Cortex of kidney (tissue), 1 donor: ENCODE results near the gene MKLN1.
"Not testable (repeated sequence)": the region's sequence is repeated elsewhere in the genome, so short reads cannot be mapped to it uniquely, and the experiment has no call there.

Experiments
- DNase-seq: peaks from one replicate; lab custom pipeline; 2025; lab: John Stamatoyannopoulos, UW

MKLN1 gene

DNA sequence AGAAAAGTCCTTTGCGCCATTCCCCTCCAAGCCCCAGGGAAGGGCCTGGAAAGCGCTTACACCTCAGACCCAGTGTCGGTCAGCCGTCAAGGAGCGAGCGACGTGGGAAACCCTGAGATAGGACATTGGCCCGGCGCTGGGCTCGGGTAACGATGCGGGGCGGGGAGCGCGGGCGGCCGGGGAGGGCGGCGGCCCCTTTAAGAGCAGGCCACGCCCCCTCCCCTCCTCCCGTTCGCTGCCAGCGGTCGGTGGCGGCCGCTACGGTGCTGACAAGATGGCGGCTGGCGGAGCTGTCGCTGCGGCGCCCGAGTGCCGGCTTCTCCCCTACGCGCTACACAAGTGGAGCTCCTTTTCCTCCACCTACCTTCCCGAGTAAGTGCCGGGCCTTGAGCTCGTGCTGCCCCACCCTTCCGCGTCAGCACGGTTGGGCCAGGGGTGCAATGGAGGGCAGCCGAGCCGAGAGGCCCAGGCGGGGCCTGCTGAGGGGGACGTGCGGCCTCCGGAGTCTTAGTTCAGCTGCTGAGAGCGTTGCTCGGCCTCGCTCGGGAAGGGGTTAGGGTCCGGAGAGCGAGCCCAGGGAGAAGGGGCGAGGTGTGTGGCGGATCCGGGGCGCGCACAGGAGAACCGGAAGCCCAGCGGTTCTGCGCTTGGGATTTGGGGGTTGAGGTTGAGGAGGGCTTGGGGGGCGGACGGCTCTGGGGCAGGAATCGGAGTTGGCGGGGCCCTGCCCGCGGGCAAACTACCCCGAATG is at the start of gene MKLN1:
MKLN1 (plus strand) TSS at position 251 of the 751 bp plus-strand sequence; CDS start at position 275, 24 bp downstream.
- peak; percentile 57 for DNase-seq

DNA sequence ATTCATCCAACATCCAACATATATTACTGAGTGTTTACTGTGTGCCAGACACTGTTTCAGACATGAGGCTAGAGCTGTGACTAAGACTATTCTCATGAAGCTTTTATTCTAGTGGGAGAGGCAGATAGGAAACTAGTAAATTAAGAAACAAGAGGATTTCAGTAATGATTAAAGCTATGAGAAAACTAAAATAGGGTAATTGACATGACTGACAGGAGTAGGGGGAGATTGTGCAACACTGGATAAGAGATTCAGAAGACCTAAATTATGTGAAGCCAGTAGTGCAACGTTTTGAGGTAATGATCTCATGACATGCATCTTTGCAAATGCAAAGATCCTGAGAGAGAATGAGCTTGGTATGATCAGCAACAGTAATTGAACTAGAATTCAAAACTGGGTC is 48.6 kb upstream of the MKLN1 start:
- DNase-seq, result no peak

DNA sequence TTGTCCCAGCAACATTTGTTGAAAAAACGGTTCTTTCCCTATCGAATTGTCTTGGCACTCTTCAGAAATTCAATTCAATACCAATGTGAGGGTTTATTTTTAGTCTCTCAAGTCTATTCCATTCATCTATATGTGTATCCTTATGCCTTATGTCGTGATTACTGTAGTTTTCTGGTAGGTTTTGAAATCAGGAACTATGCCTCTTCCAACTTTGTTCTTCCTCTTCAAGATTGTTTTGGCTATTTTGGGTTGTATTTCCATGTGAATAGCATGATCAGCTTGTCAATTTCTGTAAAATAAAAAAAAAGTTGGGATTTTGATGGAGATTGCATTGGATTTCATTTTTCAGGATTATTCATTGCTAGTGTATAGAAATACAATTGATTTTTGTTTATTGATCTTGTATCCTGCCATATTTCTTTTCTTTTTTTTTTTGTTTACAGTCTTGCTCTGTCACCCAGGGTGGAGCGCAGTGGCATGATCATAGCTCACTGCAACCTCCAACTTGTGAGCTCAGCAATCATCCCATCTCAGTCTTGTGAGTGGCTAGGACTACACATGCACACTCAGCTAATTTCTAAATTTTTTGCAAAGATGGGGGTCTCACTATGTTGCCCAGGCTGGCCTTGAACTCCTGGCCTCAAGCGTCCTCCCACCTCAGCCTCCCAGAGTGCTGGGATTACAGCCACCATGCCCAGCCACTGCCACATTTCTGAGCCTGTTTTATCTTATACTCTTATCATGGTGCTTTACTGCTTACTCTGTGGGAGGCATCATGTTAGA is 46.2 kb upstream of the MKLN1 start:
- no peak for DNase-seq

DNA sequence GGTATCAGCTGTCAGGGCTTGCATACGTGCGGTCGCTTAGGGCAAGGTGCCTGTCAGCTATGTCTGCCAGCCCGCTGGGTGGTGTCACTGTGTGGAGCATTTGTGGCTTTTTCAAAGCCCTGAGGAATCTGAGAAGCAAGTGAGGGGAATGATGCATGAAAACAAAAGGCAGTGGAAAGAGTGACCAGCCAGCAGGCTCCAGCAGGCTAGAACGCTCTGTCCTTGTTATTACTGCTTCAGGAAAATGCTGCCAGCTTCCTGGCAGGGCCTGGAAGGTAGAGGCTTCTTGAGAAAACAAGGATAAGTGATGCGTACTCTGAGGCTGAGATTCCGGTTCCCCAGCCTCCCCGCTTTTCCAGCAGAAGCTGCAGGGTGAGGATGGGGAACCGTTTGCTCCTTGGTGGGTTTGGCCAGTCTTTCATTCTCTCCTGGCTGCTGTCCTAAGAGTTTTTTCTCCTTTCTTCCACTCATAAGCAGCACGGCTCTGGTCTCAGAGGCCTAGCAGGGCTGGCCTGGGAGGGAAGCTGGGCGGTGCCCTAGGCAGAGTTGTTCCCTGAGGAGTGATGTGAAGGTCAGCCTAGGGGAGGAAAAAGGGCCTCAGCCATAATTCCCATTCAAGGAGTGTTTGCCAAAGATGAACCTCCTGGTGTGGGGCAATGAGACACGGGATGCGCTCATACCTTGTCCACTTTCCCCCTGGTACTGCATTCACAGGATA is 42.8 kb upstream of the MKLN1 start:
- DNase-seq, result no peak

DNA sequence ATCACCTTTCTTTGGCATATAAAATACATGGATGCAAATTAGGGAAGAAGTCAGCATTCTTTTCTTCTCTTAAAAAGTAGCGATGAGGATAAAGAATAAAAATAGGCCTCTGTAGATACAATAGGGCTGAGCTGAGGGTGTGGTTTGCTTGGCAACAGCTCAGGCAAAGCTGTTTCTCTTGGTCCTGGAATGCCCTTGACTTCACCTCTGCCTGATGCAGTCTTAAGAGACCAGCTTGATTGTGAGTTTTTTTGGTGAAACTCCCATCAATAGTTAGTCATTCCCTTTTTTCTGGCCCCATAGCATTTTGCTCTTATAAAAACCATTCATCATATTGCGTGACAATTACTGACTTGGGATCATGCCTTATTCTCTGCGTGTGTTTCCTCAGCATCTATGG is 42.1 kb upstream of the MKLN1 start:
- DNase-seq, result no peak

DNA sequence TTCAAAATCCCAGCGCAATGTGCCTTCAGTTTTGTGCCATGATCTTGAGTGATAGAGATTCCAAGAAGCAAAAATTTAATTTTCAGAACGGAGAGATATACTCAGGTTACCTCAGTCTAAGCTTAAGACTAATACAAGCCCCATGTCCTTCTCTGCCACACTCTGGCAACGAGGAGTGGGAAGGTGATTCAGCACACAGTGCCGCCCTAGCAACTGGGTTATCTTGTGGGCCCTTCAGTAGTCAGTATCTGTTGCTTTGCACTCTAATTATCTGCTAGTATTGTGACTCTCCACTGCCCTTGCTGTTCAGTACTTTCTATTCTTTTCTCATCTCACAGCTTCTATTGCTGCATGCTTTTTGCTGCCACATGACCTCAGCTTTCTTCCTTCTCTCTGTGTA is 39.2 kb upstream of the MKLN1 start:
- DNase-seq, result no peak

DNA sequence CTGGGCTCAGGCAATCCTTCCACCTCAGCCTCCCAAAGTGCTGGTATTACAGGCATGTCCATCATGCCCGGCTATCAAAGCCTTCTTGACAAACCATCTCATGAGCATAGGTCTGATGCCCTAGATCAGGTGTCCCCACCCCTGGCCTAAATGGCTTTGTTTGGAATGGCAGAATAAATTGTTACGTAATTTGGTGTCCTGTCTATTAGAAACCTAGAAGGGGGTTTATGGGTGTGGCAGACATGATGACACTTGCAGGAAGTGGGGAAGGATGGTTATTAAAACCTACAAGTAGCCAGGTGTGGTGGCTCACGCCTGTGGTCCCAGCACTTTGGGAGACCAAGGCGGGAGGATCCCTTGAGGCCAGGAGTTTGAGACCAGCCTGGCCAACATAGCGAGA is 38.6 kb upstream of the MKLN1 start:
- no peak for DNase-seq

DNA sequence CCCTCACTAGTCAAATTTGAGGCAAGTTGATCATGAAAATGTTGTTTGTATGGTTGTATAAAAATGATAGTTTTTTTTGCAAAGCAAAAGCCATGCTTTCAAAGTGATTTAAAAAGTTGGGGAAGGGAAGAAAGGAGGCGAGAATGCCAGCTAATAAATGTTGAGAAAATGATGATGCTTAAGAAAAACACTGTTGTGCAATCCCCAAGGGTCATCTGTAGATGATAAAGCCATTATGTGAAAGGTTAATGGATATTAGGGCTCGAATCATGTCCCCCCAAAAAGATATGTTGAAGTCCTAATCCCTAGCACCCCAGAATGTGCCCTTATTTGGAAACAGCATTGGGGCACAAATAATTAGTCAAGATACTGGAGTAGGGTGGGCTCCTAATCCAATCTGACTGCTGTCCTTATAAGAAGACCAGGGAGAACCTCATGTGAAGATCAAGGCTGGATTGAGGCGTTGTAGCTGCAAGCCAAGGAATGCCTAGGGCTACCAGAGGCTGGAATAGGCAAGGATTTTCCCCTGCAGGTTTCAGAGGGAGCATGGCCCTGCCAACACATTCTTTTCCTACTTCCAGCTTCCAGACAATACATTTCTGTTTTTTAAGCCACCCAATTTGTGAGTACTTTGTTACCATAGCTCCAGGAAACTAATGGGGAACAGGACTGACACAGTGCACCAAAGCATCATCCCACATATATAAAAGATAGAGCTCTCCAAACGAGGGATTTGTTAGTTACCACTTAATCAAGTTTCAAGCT is 35.4 kb upstream of the MKLN1 start:
- DNase-seq, result no peak

DNA sequence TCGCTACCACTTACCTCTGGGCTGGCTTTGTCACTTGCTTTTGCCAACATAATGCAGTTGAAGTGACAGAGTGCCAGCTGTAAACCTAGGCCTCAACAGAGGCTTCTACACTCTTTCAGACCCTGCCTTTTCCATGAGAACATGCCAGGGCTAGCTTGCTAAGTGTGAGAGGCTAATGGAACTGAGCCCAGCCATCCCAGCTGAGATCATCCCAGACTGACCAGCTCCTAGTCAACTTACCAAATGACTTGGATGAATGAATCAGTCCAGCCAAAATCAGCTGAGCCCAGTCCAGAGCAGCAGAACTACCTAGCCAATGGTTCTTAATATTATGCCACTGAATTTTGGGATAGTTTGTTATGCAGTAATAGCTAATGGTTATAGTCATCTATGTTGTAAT is 34.7 kb upstream of the MKLN1 start:
- DNase-seq, result no peak

DNA sequence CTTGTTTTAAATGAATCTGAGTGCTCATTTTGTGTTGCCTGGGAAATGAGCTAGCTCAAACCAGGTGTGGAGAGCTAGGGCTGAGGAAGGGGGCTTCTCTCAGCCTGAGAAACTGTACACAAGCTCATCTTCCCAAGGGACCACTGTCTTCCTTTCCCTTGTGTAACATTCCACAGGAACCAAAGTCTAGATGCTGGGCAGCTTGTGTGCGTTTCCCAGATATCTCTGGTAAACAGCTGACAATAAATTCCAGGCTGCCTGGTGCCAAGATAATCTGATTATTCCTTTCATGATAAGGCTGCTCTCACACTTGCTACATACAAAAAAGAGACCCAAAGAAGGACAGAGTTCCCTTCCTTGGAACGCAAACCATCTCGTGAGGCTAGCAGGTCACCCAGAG is 33.1 kb upstream of the MKLN1 start:
- no peak for DNase-seq

DNA sequence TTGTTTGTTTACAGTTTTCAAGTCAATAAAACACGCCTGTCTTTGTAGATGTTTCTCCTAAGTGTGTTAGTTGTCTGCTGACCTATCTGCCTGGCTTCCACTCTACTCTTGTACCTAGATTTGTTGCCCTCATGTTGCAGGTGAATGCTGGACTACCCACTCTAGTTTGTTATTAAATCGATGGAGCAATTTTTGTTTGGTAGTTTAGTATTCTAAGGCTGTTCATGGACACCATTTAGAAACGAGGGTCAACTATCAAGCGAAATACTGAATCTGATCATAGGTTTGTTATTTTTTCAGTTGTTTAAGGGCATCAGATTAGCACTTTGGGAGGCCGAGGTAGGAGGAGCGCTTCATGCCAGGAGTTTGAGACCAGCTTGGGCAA is 29.1 kb upstream of the MKLN1 start:
- DNase-seq, result no peak

DNA sequence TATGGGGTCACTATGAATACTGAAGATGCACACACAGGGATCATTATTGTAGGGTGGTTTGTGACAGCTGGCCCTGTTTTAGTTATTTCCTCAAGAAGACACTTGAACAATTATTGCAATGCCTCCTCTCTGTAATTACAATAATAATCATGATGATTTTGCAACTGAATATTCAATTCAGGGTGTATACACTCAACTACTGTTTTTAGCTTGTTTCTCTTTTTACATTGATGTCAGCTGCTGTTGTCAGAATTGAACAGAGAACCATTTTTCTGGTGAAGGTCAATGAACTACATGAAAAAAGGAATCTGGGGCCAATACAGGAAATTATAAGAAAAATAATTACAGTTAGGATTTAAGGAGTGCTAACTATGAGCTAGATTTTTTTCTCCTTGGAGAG is 28.6 kb upstream of the MKLN1 start:
- DNase-seq, result no peak

DNA sequence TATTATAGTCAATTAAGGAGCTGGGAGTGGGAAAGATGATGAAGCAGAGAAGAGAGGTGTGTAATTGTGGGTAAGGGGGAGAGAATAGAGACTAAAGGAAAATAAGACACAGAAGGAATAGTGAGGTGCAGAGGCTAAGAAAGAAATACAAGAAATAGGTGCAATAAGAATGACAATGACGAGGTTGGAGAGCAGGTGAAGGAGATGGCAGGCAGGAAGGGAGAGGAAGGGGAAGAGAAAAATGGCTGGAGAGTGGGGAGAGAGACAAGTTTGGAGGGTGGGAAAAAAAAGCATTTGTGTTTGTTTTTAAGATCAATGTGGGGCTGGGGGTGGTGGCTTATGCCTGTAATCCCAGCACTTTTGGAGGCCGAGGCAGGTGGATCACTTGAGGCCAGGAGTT is 27.6 kb upstream of the MKLN1 start:
- no peak for DNase-seq

DNA sequence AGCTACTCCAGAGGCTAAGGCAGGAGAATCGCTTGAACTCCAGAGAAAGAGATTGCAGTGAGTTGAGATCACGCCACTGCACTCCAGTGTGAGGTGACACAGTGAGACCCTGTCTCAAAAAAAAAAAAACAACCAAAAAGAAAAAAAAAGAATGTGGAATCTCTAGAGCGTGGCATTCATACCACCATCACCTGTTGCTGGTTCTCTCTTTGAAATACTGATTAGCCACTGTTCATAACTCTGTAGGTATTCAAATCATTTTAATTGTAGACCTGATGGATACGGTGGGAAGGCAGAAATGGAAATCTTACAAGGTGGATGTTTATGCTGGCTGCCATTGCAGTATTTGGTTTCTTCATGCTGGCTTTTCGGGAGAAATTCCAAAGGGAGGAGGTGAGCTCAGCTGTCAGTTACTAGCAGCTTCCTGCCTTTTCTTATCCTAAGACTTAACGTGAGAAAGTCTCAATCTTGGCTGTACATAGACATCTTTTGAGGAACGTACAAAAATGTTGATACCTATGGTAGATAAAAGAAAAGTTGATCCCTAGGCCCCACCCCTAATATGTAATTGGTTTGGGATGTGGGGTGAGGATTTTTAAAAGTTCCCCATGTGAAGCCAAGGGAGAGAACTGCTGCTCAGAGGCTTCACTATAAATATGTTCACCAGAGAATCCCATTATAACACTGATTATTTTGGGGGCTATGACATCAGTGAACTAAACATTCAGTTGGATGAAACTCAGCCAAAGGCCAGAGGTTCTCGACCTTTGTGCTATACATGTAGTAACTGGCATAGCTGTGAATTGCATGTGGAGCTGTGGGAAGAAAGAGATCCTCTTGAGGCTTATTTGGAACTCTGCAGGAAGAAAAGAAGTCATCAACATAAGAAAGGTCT is 26.9 kb upstream of the MKLN1 start:
- DNase-seq, result no peak

DNA sequence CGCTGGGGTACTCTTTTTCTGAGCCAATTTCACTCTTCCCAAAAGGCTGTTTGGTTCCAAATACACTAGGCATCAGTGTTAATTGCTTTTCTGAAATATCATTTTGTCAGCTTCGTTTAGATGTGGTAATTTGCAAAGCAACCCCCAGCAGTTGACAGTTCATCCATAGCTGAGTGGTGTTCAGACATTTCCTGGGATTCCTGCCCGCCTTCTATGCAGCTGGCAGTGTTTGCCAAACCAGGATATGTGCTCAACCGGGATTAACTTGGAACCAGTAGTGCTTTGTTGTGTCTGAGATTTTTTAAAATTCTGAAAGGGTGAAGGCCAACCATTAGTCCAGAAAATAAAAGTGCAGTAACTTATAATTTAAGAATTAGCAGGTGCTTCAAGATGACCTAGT is 25.2 kb upstream of the MKLN1 start:
- no peak for DNase-seq

DNA sequence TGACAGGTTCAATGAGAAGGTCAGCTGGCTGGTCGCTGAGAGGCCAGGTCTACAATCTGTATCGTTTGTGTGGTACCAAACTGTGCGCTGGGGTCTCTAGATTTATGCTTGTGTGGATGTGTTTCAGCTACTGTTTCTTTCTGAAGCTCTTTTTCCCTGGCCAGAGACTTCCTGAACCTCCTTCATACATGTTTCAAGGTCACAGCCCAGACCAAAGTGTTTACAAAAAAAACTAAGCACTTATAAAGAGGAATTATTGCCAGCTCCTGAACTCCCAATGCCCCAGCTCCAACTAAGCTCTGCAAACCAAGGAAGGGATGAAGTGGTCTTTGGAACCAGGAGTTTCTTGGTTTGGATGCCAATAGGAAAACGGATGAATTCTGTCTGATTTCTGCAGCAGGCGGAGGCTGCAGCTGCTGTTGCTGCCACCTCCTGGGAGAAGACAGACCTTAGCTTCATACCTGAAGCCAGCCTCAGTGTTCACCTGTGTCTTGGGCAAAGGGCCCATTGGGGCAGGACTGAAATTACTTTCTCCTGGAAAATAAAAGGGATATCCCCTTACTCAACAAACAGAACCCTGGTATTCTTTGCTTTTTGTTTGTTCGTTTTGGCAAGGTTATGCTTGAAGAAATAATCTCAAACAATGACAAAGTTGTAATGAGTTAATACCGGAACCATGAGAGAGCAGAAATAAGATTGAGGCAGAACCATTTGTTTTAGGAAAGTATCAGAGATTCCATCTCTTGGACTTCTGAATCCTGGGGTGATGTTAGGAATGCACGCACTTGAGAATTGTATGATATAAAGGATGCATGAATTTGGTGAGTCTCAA is 24.6 kb upstream of the MKLN1 start:
- no peak for DNase-seq

DNA sequence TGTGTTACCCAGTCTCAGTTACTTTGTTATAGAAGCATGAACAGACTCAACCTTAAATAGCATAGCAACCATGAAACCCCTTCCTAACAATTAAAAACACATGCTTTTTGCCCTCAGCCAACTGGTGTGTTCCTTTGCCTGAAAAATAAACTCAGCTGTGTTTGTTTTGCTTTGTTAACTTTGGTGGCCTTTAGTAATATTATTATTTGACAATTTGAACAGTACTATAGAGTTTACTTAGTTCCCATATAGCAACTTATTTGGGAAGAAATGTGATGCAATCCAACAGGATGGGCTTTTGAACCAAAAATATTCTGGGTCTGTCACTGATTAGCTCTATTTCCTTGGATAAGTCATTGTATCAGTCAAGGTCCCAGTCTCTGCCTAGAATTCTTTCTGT is 22.5 kb upstream of the MKLN1 start:
- no peak for DNase-seq

DNA sequence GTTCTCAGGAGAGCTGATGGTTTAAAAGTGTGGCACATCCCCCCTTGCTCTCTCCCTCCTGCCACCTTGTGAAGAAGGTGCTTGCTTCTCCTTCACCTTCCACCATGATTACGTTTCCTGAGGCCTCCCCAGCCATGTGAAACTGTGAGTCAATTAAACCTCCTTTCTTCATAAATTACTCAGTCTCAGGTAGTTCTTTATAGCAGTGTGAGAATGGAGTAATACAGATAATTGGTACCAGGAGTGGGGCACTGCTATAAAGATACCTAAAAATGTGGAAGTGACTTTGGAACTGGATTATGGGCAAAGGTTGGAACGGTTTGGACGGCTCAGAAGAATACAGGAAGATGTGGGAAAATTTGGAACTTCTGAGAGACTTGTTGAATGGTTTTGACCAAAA is 21.6 kb upstream of the MKLN1 start:
- not testable (repeated sequence) for DNase-seq

DNA sequence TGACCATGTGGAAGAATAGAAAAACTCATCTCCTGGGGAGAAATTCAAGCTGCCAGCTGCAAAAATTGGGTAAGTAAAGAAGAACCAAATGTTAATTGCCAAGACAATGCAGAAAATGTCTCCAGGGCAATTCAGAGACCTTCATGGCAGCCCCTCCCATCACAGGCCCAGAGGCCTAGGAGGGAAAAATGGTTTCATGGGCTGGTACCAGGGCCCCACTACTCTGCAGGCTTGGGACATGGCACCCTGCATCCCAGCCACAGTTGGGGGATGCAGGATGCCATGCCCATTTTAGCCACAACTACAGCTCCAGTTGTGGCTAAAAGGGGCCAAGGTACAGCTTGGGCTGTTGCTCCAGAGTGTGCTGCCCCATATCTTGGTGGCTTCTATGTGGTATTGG is 20.9 kb upstream of the MKLN1 start:
- DNase-seq, result no peak

DNA sequence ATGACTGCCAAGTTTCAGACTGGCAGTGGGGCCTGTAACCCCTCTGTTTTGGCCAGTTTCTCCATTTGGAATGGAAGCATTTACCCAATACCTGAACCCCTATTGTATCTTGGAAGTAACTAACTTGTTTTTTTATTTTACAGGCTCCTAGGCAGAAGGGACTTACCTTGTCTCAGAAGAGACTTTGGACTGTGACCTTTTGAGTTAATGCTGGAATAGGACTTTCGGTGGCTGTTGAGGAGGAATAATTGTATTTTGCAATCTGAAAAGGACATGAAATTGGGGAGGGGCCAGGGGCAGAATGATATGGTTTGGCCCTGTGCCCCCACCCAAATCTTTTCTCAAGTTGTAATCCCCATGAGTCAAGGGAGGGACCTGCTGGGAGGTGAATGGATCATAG is 20.0 kb upstream of the MKLN1 start:
- no peak for DNase-seq
